HepG2 (cell line): Measurements from ENCODE around the gene ARHGAP22. TPM values are rescaled to one million over a fixed set of nuclear protein-coding genes. Genes with fewer than 3 reads are reported as not detected.

ENCODE experiments used
- ATAC-seq: fragments of 200-7000 bp; cut with Tn5 transposase; 3 replicates; pipeline ENCODE4 v1.9.1; 2020; ENCODE audit warnings: mild to moderate bottlenecking, moderate library complexity
- BruUV-seq: library from RNA; stranded (reverse); fragments of 400-500 nt; replicated peaks from 2 replicates; lab custom pipeline; 2021; lab: Mats Ljungman, UMichigan
- CTCF ChIA-PET: fragments of 300-600 bp; formaldehyde crosslinking; extraction: SDS; loops from one replicate; lab custom pipeline; 2021; ENCODE audit warnings: low total read pairs, inconsistent platforms, low intra/inter-chr PET ratio; lab: Yijun Ruan, JAX
- POLR2A ChIA-PET: fragments of 350-600 bp; sonication (Branson Sonifier 250); formaldehyde crosslinking; loops from one replicate; lab custom pipeline; 2020; ENCODE audit warnings: antibody characterized with exemption, inconsistent platforms; lab: Yijun Ruan, JAX
- DNase-seq: peaks from one replicate; pipeline ENCODE4 v3.0.0-alpha.2; 2015; ENCODE audit warnings: low spot score
- FAIRE-seq: peaks from 3 replicates; lab custom pipeline; 2011; peaks lifted over from hg19 to GRCh38; lab: Jason Lieb, UNC
- H2AFZ ChIP-seq: one replicate; pipeline ENCODE4 v1.6.1; 2011; ENCODE audit warnings: low read length, inconsistent platforms
- H3K27ac ChIP-seq: fragments of 300-600 bp; 3 replicates; pipeline ENCODE4 v1.8.0; 2011; ENCODE audit warnings: mixed run types, mild to moderate bottlenecking, mixed read lengths, low read length, inconsistent platforms; ENCODE audit not compliant: insufficient read depth; ENCODE audit errors: extremely low read length
- H3K27me3 ChIP-seq, 2 experiments: fragments of 200-600 bp in 1 of 2; 2 replicates in 1 of 2; 3 replicates in 1 of 2; pipeline versions ENCODE4 v1.6.0 to v1.8.0; 2011; ENCODE audit warnings: low read length in 2 of 2, mild to moderate bottlenecking in 2 of 2, moderate library complexity in 2 of 2, inconsistent platforms in 1 of 2; ENCODE audit not compliant: insufficient read depth in 2 of 2, control insufficient read depth in 1 of 2
- H3K36me3 ChIP-seq, 2 experiments: fragments of 200-600 bp in 1 of 2; replicated peaks in 1 of 2; 2 replicates in 1 of 2; 3 replicates in 1 of 2; pipeline versions ENCODE4 v1.5.1 to v1.8.0; 2011; ENCODE audit warnings: low read length in 2 of 2, inconsistent platforms in 1 of 2; ENCODE audit not compliant: insufficient read depth in 2 of 2, control insufficient read depth in 1 of 2
- H3K4me1 ChIP-seq: 2 replicates; pipeline ENCODE4 v1.5.1; 2012; ENCODE audit warnings: low read length, inconsistent platforms; ENCODE audit not compliant: insufficient read depth
- H3K4me2 ChIP-seq: 2 replicates; pipeline ENCODE4 v1.6.0; 2011; ENCODE audit warnings: low read depth, low read length, inconsistent platforms
- H3K4me3 ChIP-seq, 3 experiments: fragments of 200-600 bp in 1 of 3; sonication (generic), shearing (Covaris generic) in 1 of 3; replicated peaks in 1 of 3; 2 replicates each; pipeline ENCODE4 v1.5.1; 2011 to 2016; ENCODE audit warnings: low read length in 3 of 3, inconsistent platforms in 2 of 3, low read depth in 2 of 3, mild to moderate bottlenecking in 2 of 3, control low read depth in 1 of 3, mixed read lengths in 1 of 3; ENCODE audit not compliant: insufficient read depth in 1 of 3
- H3K79me2 ChIP-seq: one replicate; pipeline ENCODE4 v1.6.1; 2011; ENCODE audit warnings: low read length, inconsistent platforms; ENCODE audit not compliant: insufficient read depth
- H3K9ac ChIP-seq: 2 replicates; pipeline ENCODE4 v1.6.0; 2011; ENCODE audit warnings: mild to moderate bottlenecking, low read depth, low read length, inconsistent platforms; ENCODE audit not compliant: insufficient read depth
- H3K9me3 ChIP-seq: 2 replicates; pipeline ENCODE4 v1.5.1; 2012; ENCODE audit warnings: mild to moderate bottlenecking, low read length
- H4K20me1 ChIP-seq: 2 replicates; pipeline ENCODE4 v1.6.0; 2011; ENCODE audit warnings: inconsistent platforms, mild to moderate bottlenecking, low read length, moderate library complexity; ENCODE audit not compliant: insufficient read depth
- CC2D1A ChIP-seq: sonication (generic); formaldehyde crosslinking; IDR thresholded peaks from 2 replicates; pipeline ENCODE4 v1.8.1; 2023; ENCODE audit warnings: mild to moderate bottlenecking, missing genetic modification reagents
- KLF6 ChIP-seq: IDR thresholded peaks from 2 replicates; pipeline ENCODE4 v1.8.0; 2016; ENCODE audit warnings: missing biosample characterization, missing genetic modification reagents
- KMT2A ChIP-seq: sonication (generic); formaldehyde crosslinking; IDR thresholded peaks from 2 replicates; pipeline ENCODE4 v1.4.0; 2020; ENCODE audit warnings: missing genetic modification reagents
- NFIC ChIP-seq: IDR thresholded peaks from 2 replicates; pipeline ENCODE4 v1.6.1; 2012; ENCODE audit warnings: mild to moderate bottlenecking, low read length, inconsistent platforms
- RXRB ChIP-seq: IDR thresholded peaks from 2 replicates; pipeline ENCODE4 v1.6.1; 2016; ENCODE audit warnings: borderline replicate concordance, missing genetic modification reagents, missing compliant biosample characterization
- SYNCRIP ChIP-seq: fragments of 200-400 bp; formaldehyde crosslinking; IDR thresholded peaks from 2 replicates; pipeline ENCODE4 v1.6.1; 2018; ENCODE audit warnings: mild to moderate bottlenecking, low read depth, low read length; ENCODE audit not compliant: insufficient read depth
- ZNF431 ChIP-seq: sonication (generic); formaldehyde crosslinking; IDR thresholded peaks from 2 replicates; pipeline ENCODE4 v1.9.0; 2022; ENCODE audit warnings: missing genetic modification reagents, low read depth, mild to moderate bottlenecking, borderline replicate concordance
- WGBS: methylation state at CpG from one replicate; pipeline ENCODE4 v1.1.6; 2017; ENCODE audit warnings: low lambda C conversion rate; 5-methylcytosine and 5-hydroxymethylcytosine counted together
- in situ Hi-C: cut with HindIII; loops from 2 replicates; pipeline ENCODE4 v1.10.0; 2017; ENCODE audit warnings: low pct_unique_long_range_greater_than_20kb; ENCODE audit not compliant: extremely low pct_ligation_motif_present
- intact Hi-C: fragments of 100-400 bp; cut with micrococcal nuclease; formaldehyde crosslinking; loops from one replicate; pipeline ENCODE4 v1.10.0; 2022; ENCODE audit not compliant: unreplicated experiment
- polyA plus RNA-seq, 8 experiments: library from polyadenylated mRNA; depleted of rRNA in 3 of 8; stranded (reverse) in 7 of 8; unstranded in 1 of 8; fragments of >200 nt; fragmentation: Illumina TruSeq in 4 of 8; extraction: Trizol in 4 of 8; gene quantifications; 2 replicates each; pipeline versions ENCODE4 v1.2.1 to v1.2.3, GENCODE V29; 2011 to 2016; ENCODE audit warnings: low read depth in 4 of 8, missing spikeins in 1 of 8, mixed read lengths in 1 of 8; ENCODE audit not compliant: insufficient read depth in 1 of 8
- total RNA-seq, 5 experiments: library from RNA; depleted of rRNA; stranded (reverse); fragments of >200 nt; fragmentation: Illumina TruSeq; extraction: Trizol; gene quantifications; 2 replicates each; pipeline ENCODE4 v1.2.3, GENCODE V29; 2016; ENCODE audit warnings: low read depth in 1 of 5
- TF ChIP-seq, protein P1 (sequence below): sonication (generic); formaldehyde crosslinking; IDR thresholded peaks from 2 replicates; pipeline ENCODE4 v1.4.0; 2020; ENCODE audit warnings: missing genetic modification reagents
- TF ChIP-seq, protein P2 (sequence below): sonication (generic); formaldehyde crosslinking; IDR thresholded peaks from 2 replicates; pipeline ENCODE4 v1.5.0; 2020; ENCODE audit warnings: mild to moderate bottlenecking, missing genetic modification reagents
- TF ChIP-seq, protein P3 (sequence below): sonication (generic); formaldehyde crosslinking; IDR thresholded peaks from 2 replicates; pipeline ENCODE4 v1.5.0; 2020; ENCODE audit warnings: missing genetic modification reagents, mild to moderate bottlenecking, borderline replicate concordance

Gene ARHGAP22
- total and polyA plus RNA-seq, 2 of the 13 experiments (the other 11 are each of a cell fraction or from before 2014, with no cell fraction given): 0.08 to 0.38 TPM

DNA sequence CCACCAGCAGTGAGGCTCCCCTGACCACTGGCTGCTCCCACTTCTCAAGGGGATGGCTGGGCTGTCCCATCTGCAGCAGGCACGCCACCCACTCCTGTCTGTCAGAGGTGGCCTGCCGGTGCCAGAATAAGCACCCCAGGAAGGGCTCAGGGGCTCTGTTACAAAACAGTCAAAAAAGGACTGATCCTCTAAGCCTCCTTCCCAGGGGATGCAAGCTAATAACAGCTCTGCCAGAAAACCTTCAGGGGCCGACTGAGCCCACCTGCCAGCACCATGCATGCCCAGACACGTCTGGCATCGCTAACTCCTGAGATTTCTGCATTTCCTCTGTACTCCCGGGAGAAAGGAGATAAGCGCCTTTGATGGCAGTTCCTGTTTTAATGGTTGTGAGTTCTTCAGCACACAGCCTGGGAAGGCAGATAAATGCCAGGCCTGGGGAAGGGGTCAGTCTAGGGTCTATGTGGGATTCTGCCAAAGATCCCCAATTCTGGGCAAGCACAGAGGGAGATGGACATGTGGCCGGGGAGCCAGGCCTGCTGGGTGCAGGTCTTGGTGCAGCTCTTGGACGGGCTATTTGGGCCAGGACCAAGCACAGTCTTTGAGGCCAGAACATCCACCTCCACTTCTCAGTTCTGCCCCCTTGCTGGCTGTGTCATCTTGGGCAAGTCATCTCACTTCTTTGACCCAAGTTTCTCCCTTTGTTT is 128.4 kb downstream of the ARHGAP22 start:
- no peak for FAIRE-seq
- H3K4me3 ChIP-seq: no peak overlapping the region
- H3K9me3 ChIP-seq: no peaks in the 10 kb centered on the region
- H3K4me1 ChIP-seq: no peaks in the 10 kb centered on the region
- intact Hi-C loops: no loop called here
- H2AFZ ChIP-seq: no peak overlapping the region
- TF ChIP-seq CC2D1A (CRISPR knock-in tag) (no peak), NFIC (no peak), ZNF431 (CRISPR knock-in tag) (no peak), RXRB (CRISPR knock-in tag) (no peak), SYNCRIP (no peak), KMT2A (CRISPR knock-in tag) (no peak), KLF6 (CRISPR knock-in tag) (no peak)
- TF ChIP-seq, protein P1, sequence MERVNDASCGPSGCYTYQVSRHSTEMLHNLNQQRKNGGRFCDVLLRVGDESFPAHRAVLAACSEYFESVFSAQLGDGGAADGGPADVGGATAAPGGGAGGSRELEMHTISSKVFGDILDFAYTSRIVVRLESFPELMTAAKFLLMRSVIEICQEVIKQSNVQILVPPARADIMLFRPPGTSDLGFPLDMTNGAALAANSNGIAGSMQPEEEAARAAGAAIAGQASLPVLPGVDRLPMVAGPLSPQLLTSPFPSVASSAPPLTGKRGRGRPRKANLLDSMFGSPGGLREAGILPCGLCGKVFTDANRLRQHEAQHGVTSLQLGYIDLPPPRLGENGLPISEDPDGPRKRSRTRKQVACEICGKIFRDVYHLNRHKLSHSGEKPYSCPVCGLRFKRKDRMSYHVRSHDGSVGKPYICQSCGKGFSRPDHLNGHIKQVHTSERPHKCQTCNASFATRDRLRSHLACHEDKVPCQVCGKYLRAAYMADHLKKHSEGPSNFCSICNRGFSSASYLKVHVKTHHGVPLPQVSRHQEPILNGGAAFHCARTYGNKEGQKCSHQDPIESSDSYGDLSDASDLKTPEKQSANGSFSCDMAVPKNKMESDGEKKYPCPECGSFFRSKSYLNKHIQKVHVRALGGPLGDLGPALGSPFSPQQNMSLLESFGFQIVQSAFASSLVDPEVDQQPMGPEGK (CRISPR knock-in tag): no peak
- TF ChIP-seq, protein P2, sequence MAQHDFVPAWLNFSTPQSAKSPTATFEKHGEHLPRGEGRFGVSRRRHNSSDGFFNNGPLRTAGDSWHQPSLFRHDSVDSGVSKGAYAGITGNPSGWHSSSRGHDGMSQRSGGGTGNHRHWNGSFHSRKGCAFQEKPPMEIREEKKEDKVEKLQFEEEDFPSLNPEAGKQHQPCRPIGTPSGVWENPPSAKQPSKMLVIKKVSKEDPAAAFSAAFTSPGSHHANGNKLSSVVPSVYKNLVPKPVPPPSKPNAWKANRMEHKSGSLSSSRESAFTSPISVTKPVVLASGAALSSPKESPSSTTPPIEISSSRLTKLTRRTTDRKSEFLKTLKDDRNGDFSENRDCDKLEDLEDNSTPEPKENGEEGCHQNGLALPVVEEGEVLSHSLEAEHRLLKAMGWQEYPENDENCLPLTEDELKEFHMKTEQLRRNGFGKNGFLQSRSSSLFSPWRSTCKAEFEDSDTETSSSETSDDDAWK (CRISPR knock-in tag): no peak
- TF ChIP-seq, protein P3, sequence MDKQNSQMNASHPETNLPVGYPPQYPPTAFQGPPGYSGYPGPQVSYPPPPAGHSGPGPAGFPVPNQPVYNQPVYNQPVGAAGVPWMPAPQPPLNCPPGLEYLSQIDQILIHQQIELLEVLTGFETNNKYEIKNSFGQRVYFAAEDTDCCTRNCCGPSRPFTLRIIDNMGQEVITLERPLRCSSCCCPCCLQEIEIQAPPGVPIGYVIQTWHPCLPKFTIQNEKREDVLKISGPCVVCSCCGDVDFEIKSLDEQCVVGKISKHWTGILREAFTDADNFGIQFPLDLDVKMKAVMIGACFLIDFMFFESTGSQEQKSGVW (CRISPR knock-in tag): no peak
- no peak overlapping the region for H3K4me2 ChIP-seq
- no peak overlapping the region for H3K27ac ChIP-seq
- H3K79me2 ChIP-seq: no peaks in the 10 kb centered on the region
- no peak overlapping the region for H3K9ac ChIP-seq
- in situ Hi-C loops: no loop called here
- BruUV-seq: no TSS peak
- 0% methylated on average over 1 of the region's 9 CpGs for WGBS
- no peaks in the 10 kb centered on the region for H3K36me3 ChIP-seq
- no peaks in the 10 kb centered on the region for H4K20me1 ChIP-seq
- ChIA-PET POLR2A (no interaction called here), CTCF (no interaction called here)
- peaks cover 0 to 15% of the 10 kb centered on the region in 2 experiments; a peak in 2 of 5 replicates for H3K27me3 ChIP-seq
- DNase-seq: no peak
- no peak for ATAC-seq
